ENCODE measurements around the gene DIP2C.

DNA sequence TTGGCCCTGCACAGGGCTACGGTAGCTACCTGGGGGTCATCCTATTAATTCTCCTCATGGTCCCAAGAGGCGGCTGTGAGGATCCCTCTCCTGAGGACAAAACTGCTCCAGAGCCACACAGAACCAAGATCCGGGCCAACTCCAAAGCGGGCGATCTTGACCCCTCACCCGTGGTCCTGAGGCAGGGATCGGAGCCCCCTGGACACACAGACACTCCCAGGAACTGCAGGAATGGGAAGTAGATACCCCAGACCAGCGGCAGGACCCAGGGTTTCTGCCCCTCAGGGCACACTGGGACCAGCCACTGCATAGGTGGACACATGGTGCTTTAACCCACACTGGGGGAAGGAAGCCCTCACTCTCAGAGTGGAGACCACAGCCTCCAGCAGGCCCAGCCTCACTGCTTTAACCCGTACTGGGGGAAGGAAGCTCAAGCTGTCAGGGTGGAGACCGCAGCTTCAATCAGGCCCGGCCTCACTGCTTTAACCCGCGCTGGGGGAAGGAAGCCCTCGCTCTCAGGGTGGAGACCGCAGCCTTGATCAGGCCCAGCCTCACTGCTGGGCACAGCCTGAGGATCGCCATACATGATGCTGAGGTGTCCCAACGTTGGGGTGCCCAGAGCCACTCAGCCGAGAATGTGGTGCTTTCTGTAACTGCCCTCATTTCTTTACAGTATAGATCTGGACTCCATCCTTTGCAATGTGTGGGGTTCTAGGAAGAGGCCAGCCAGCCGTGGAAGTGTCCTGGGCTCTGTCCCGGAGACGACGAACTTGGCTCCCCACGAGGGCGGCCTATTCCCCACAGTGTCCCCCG lies 60.1 kb downstream of the DIP2C start:
- TF ChIP-seq, protein P1, sequence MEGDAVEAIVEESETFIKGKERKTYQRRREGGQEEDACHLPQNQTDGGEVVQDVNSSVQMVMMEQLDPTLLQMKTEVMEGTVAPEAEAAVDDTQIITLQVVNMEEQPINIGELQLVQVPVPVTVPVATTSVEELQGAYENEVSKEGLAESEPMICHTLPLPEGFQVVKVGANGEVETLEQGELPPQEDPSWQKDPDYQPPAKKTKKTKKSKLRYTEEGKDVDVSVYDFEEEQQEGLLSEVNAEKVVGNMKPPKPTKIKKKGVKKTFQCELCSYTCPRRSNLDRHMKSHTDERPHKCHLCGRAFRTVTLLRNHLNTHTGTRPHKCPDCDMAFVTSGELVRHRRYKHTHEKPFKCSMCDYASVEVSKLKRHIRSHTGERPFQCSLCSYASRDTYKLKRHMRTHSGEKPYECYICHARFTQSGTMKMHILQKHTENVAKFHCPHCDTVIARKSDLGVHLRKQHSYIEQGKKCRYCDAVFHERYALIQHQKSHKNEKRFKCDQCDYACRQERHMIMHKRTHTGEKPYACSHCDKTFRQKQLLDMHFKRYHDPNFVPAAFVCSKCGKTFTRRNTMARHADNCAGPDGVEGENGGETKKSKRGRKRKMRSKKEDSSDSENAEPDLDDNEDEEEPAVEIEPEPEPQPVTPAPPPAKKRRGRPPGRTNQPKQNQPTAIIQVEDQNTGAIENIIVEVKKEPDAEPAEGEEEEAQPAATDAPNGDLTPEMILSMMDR (IDR thresholded peaks at IDR 0.05), result no peak
- no peak for TF ChIP-seq POLR2A (IDR thresholded peaks at IDR 0.05)
